CD4-positive, alpha-beta T cell treated with Interleukin-6 at 100 ng/mL for 8 hours (primary cell): ENCODE data around the gene NID1.

Source experiments
- DNase-seq: peaks from one replicate; pipeline ENCODE4 v3.0.0-alpha.2; 2020; ENCODE audit warnings: mixed read lengths, low spot score

Gene NID1

GRCh38 chr1:236067854-236068454 is 3.1 kb upstream of the NID1 start:
- DNase-seq: no peak

- DNase-seq: peak; percentile 57
Observed at GRCh38 chr1:236066828-236067386, 2.0 kb upstream of the NID1 start.

GRCh38 chr1:236066054-236066453 is 1.2 kb upstream of the NID1 start:
- no peak for DNase-seq

- no peak for DNase-seq
Observed at GRCh38 chr1:236065509-236066005, 667 bp upstream of the NID1 start.

GRCh38 chr1:236063919-236064673 is 794 bp downstream of the NID1 start:
- no peak for DNase-seq

GRCh38 chr1:236063551-236063918 is 1.4 kb downstream of the NID1 start:
- no peak for DNase-seq

- no peak for DNase-seq
Observed at GRCh38 chr1:236060286-236060685, 4.6 kb downstream of the NID1 start.

GRCh38 chr1:236059011-236059410 is 5.9 kb downstream of the NID1 start:
- no peak for DNase-seq

- DNase-seq: no peak
Observed at GRCh38 chr1:236058141-236058934, 6.6 kb downstream of the NID1 start.

GRCh38 chr1:236057546-236057945 is 7.3 kb downstream of the NID1 start:
- no peak for DNase-seq

GRCh38 chr1:236052232-236052993 is 12.5 kb downstream of the NID1 start:
- no peak for DNase-seq

- no peak for DNase-seq
Observed at GRCh38 chr1:236051242-236051791, 13.6 kb downstream of the NID1 start.

- no peak for DNase-seq
Observed at GRCh38 chr1:236045771-236046170, 19.1 kb downstream of the NID1 start.

GRCh38 chr1:236044341-236044740 is 20.5 kb downstream of the NID1 start:
- no peak for DNase-seq

- DNase-seq: no peak
Observed at GRCh38 chr1:236041631-236042618, 23.0 kb downstream of the NID1 start.

GRCh38 chr1:236039740-236040685 is 24.9 kb downstream of the NID1 start:
- DNase-seq: no peak

GRCh38 chr1:236038034-236038433 is 26.9 kb downstream of the NID1 start:
- DNase-seq: no peak

- no peak for DNase-seq
Observed at GRCh38 chr1:236035681-236036101, 29.2 kb downstream of the NID1 start.

GRCh38 chr1:236033336-236033735 is 31.6 kb downstream of the NID1 start:
- no peak for DNase-seq
